ENCODE measurements around the gene BTBD7. TPM values are rescaled to one million over a fixed set of nuclear protein-coding genes. Genes with fewer than 3 reads are reported as not detected.

BTBD7 gene
- total RNA-seq, 6 experiments from 2014 or later = 8.1 to 14.3 (median 11.0) TPM

DNA sequence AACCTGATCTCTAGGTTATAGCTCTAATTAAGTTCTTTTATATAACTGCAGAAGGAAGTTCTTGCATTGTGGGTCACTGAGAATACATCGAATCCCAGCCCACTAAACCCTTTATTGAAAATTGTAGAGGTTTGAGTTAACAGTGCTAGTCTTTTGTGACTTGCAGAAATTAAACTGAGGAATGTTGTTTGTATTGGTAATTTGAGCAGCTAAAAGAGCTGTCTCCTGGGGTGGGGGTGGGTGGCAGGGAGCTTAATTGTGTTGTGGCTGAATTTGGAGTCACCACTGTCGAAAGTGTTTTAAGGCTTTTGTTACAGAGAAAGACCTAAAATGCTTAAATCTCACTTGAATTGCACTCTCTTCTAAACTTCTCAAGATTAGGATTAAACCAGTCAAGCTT is 11.0 kb upstream of the BTBD7 start:
- intact Hi-C loops (cut with DNase I) = no loop called here
- no peak for DNase-seq
- TF ChIP-seq POLR2A (IDR thresholded peaks at IDR 0.05) = no peak
- TF ChIP-seq, protein P1, sequence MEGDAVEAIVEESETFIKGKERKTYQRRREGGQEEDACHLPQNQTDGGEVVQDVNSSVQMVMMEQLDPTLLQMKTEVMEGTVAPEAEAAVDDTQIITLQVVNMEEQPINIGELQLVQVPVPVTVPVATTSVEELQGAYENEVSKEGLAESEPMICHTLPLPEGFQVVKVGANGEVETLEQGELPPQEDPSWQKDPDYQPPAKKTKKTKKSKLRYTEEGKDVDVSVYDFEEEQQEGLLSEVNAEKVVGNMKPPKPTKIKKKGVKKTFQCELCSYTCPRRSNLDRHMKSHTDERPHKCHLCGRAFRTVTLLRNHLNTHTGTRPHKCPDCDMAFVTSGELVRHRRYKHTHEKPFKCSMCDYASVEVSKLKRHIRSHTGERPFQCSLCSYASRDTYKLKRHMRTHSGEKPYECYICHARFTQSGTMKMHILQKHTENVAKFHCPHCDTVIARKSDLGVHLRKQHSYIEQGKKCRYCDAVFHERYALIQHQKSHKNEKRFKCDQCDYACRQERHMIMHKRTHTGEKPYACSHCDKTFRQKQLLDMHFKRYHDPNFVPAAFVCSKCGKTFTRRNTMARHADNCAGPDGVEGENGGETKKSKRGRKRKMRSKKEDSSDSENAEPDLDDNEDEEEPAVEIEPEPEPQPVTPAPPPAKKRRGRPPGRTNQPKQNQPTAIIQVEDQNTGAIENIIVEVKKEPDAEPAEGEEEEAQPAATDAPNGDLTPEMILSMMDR (IDR thresholded peaks at IDR 0.05) = no peak
- Histone ChIP-seq H3K4me1 (no peaks in the 10 kb centered on the region), H3K27me3 (no peaks in the 10 kb centered on the region), H3K9me3 (no peaks in the 10 kb centered on the region), H3K4me3 (no peak overlapping the region), H3K27ac (no peak overlapping the region), H3K36me3 (no peaks in the 10 kb centered on the region)
- WGBS (ENCODE audit: insufficient coverage, low coverage, low lambda C conversion rate, missing lambda C conversion rate) = 90% methylated on average over 2 of the region's 2 CpGs
- ATAC-seq = no peak

DNA sequence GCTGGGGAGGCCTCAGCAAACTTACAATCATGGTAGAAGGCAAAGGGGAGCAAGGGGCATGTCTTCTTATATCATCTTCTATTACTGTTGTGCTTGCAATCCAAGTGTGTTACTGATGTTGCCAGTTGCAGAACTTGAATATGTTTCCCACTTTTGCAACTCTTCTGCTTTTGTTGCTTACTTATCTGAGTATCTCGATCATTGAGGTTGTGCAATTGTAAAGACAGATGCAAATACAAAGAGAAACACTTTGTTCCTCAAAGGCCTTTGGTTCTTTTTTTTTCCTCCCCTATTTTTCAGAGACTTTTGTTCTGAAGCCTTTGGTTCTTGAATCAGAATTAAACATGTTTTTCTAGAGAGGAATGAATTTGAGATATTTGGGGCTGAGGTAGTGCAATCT is 10.4 kb upstream of the BTBD7 start:
- Histone ChIP-seq H3K27me3 (no peaks in the 10 kb centered on the region), H3K4me3 (no peak overlapping the region), H3K36me3 (no peaks in the 10 kb centered on the region), H3K27ac (no peak overlapping the region), H3K9me3 (no peaks in the 10 kb centered on the region), H3K4me1 (no peaks in the 10 kb centered on the region)
- TF ChIP-seq POLR2A (IDR thresholded peaks at IDR 0.05) = no peak
- TF ChIP-seq, protein P1 (IDR thresholded peaks at IDR 0.05) = no peak
- 22% methylated on average over 1 of the region's 1 CpG for WGBS (ENCODE audit: insufficient coverage, low coverage, low lambda C conversion rate, missing lambda C conversion rate)
- intact Hi-C loops (cut with DNase I) = no loop called here
- ATAC-seq = peak in 1 of 4 donors; percentile 18
- no peak for DNase-seq

DNA sequence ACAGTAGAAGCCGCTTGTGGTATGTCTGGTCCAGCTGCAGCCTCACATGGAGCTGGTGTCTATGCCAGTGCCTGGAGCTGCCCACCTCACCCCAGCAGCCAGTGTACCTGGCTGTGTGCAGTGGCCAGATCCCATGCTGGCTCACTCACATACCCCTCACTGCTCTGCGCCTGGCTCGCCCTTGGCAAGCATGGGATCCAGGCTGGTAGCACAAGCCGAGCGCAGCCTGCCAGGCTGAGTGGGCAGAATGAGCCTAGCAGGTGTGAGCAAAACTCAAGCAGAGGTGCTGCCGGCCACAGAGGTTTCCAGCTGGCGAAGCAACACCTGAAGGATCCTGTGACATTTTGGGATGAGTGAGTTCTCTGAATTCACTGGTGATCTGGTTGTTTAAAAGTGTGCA is 5.0 kb upstream of the BTBD7 start:
- TF ChIP-seq, protein P1 (IDR thresholded peaks at IDR 0.05) = no peak
- no peak for TF ChIP-seq POLR2A (IDR thresholded peaks at IDR 0.05)
- no peaks in the 10 kb centered on the region for H3K27me3 ChIP-seq
- no peak overlapping the region for H3K4me3 ChIP-seq
- no peak overlapping the region for H3K27ac ChIP-seq
- intact Hi-C loops (cut with DNase I) = no loop called here
- ATAC-seq (no peak), DNase-seq (no peak)
- 100% methylated on average over 2 of the region's 7 CpGs for WGBS (ENCODE audit: insufficient coverage, low coverage, low lambda C conversion rate, missing lambda C conversion rate)
- peaks cover 0 to 8% (median 0%) of the 10 kb centered on the region in 4 donors for H3K4me1 ChIP-seq
- H3K9me3 ChIP-seq = no peaks in the 10 kb centered on the region
- no peaks in the 10 kb centered on the region for H3K36me3 ChIP-seq

DNA sequence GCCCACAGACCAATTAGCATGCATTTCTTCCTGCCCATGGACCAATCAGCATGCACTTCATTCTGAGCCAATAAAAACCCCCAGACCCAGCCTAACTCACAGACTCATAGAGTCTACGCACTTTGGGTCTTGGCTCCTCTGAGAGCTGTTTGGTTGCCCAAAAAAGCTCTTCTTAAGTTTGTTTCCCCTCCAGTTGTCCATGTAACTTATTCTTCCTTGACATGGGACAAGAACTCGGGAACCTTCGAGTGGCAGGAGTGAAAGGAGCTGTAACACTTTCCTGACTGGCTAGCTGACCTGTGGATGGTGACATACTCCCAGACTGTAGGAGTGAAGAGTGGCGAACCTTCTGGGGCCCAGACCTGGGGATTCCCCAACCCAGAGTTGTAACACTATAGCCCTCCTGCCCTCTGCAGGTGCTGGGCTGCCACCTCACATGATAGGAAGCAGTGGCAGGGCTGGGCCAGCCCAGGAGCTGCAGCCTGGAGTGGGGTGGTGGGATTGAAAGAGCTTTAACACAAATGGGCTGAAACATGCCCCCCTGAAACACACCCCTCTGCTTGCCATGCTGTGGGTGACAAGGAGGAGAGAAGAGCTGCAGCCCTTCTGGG is 4.4 kb upstream of the BTBD7 start:
- intact Hi-C loops (cut with DNase I) = no loop called here
- H3K27me3 ChIP-seq = no peaks in the 10 kb centered on the region
- DNase-seq (no peak), ATAC-seq (no peak)
- H3K36me3 ChIP-seq = no peaks in the 10 kb centered on the region
- 89% methylated on average over 4 of the region's 4 CpGs for WGBS (ENCODE audit: insufficient coverage, low coverage, low lambda C conversion rate, missing lambda C conversion rate)
- TF ChIP-seq, protein P1 (IDR thresholded peaks at IDR 0.05) = no peak
- no peak for TF ChIP-seq POLR2A (IDR thresholded peaks at IDR 0.05)
- peaks cover 0 to 8% (median 0%) of the 10 kb centered on the region in 4 donors for H3K4me1 ChIP-seq
- no peak overlapping the region for H3K27ac ChIP-seq
- H3K4me3 ChIP-seq = no peak overlapping the region
- no peaks in the 10 kb centered on the region for H3K9me3 ChIP-seq
